GM12892 (cell line): ENCODE results near the gene GPR180.

Source experiments
- POLR2A ChIP-seq: IDR thresholded peaks from 2 replicates; pipeline ENCODE4 v1.6.1; 2011; ENCODE audit warnings: low read depth, low read length, control low read depth
- POLR2AphosphoS5 ChIP-seq: IDR thresholded peaks from 2 replicates; pipeline ENCODE4 v1.6.1; 2011; ENCODE audit warnings: low read depth, low read length, control low read depth
- TAF1 ChIP-seq: IDR thresholded peaks from 2 replicates; pipeline ENCODE4 v1.6.1; 2011; ENCODE audit warnings: low read depth, mild to moderate bottlenecking, control low read depth, low read length, borderline replicate concordance

DNA sequence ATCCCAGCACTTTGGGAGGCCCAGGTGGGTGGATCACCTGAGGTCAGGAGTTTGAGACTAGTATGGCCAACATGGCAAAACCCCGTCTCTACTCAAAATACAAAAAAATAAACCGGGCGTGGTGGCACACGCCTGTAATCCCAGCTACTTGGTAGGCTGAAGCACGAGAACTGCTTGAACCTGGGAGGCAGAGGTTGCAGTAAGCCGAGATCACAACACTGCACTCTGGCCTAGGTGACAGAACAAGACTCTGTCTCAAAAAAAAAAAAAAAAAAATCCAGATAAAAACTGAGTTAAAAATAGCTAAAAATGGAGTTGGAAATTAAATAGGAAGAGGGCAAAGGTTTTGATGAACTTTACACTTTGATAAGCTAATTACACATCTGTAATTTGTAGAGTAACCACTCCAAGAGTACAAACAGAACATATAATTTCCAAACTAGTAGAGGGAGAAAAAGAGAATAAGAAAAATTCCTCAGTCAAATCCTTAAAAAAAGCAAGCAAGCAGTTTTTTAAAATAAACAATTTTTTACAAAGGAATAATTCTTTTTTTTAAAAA lies 16.0 kb upstream of the GPR180 start:
- no peak for TF ChIP-seq POLR2A
- TF ChIP-seq TAF1, result no peak
- no peak for TF ChIP-seq POLR2AphosphoS5
